ENCODE results near the gene DOCK7. TPM values are rescaled to one million over a fixed set of nuclear protein-coding genes. Genes with fewer than 3 reads are reported as not detected.

The DOCK7 gene
- total and polyA plus RNA-seq, 4 donors = 5.6 to 35.1 (median 21.7) TPM

GRCh38 chr1:62487956-62488355 is 200.2 kb downstream of the DOCK7 start:
- no peaks in the 10 kb centered on the region for H3K27me3 ChIP-seq (ENCODE audit: control insufficient read depth in 4 of 4, insufficient read depth in 4 of 4, low read length in 3 of 4)
- WGBS = 95% methylated on average over 2 of the region's 2 CpGs
- H3K27ac ChIP-seq (ENCODE audit: low read depth in 1 of 2, low read length in 2 of 2) = no peak overlapping the region
- no peak for DNase-seq (ENCODE audit: low spot score)
- H3K9ac ChIP-seq (ENCODE audit: low read depth in 1 of 2, low read length in 2 of 2) = no peak overlapping the region
- H3K9me3 ChIP-seq (ENCODE audit: control insufficient read depth in 4 of 4, low read length in 3 of 4) = no peaks in the 10 kb centered on the region
- no peaks in the 10 kb centered on the region for H3K4me1 ChIP-seq (ENCODE audit: control insufficient read depth in 4 of 4, insufficient read depth in 4 of 4, low read length in 3 of 4)
- peaks cover 0 to 16% (median 4%) of the 10 kb centered on the region in 4 donors for H3K36me3 ChIP-seq (ENCODE audit: control insufficient read depth in 4 of 4, insufficient read depth in 3 of 4, low read depth in 1 of 4, low read length in 3 of 4)
- H3K4me3 ChIP-seq (ENCODE audit: low read depth in 1 of 3, low read length in 3 of 3) = no peak overlapping the region
- TF ChIP-seq CTCF (IDR thresholded peaks at IDR 0.05; ENCODE audit: low read depth, low read length, missing input control) (no peak), HNF4A (conservative IDR thresholded peaks at IDR 0.05) (no peak), ZBTB33 (IDR thresholded peaks at IDR 0.05) (no peak), FOXA2 (IDR thresholded peaks at IDR 0.05) (no peak), RAD21 (IDR thresholded peaks at IDR 0.05) (no peak), TAF1 (conservative IDR thresholded peaks at IDR 0.05) (no peak)

- WGBS = 87% methylated on average over 5 of the region's 5 CpGs
- TF ChIP-seq JUND (IDR thresholded peaks at IDR 0.05) (no peak), ATF3 (IDR thresholded peaks at IDR 0.05) (no peak), NR2F2 (IDR thresholded peaks at IDR 0.05) (no peak), RAD21 (IDR thresholded peaks at IDR 0.05) (no peak), TAF1 (conservative IDR thresholded peaks at IDR 0.05) (no peak), RXRA (IDR thresholded peaks at IDR 0.05) (no peak), GABPA (IDR thresholded peaks at IDR 0.05 in 1 of 2, conservative IDR thresholded peaks at IDR 0.05 in 1 of 2) (no peak), CTCF (IDR thresholded peaks at IDR 0.05; ENCODE audit: low read depth, low read length, missing input control) (no peak), SP1 (IDR thresholded peaks at IDR 0.05) (no peak), HNF4A (conservative IDR thresholded peaks at IDR 0.05) (no peak), EGR1 (IDR thresholded peaks at IDR 0.05; ENCODE audit: low read depth in 2 of 2) (no peak), FOXA1 (IDR thresholded peaks at IDR 0.05) (no peak)
- H3K4me3 ChIP-seq (ENCODE audit: low read depth in 1 of 3, low read length in 3 of 3) = no peak overlapping the region
- H3K27ac ChIP-seq (ENCODE audit: low read depth in 1 of 2, low read length in 2 of 2) = no peak overlapping the region
- H3K9me3 ChIP-seq (ENCODE audit: control insufficient read depth in 4 of 4, low read length in 3 of 4) = no peaks in the 10 kb centered on the region
- H3K9ac ChIP-seq (ENCODE audit: low read depth in 1 of 2, low read length in 2 of 2) = no peak overlapping the region
- no peaks in the 10 kb centered on the region for H3K4me1 ChIP-seq (ENCODE audit: control insufficient read depth in 4 of 4, insufficient read depth in 4 of 4, low read length in 3 of 4)
- no peaks in the 10 kb centered on the region for H3K27me3 ChIP-seq (ENCODE audit: control insufficient read depth in 4 of 4, insufficient read depth in 4 of 4, low read length in 3 of 4)
- no peak for DNase-seq (ENCODE audit: low spot score)
- peaks cover 0 to 4% (median under 1%) of the 10 kb centered on the region in 4 donors for H3K36me3 ChIP-seq (ENCODE audit: control insufficient read depth in 4 of 4, insufficient read depth in 3 of 4, low read depth in 1 of 4, low read length in 3 of 4)
Observed at GRCh38 chr1:62484824-62485468, 203.2 kb downstream of the DOCK7 start.

Data from liver (tissue), 9 donors.